HepG2 (cell line): Measurements from ENCODE around the gene COMT. TPM values are rescaled to one million over a fixed set of nuclear protein-coding genes. Genes with fewer than 3 reads are reported as not detected.

Experiments
- CCDC6 ChIP-seq: sonication (generic); formaldehyde crosslinking; IDR thresholded peaks from 2 replicates; pipeline ENCODE4 v1.8.1; 2022; ENCODE audit warnings: mild to moderate bottlenecking, missing genetic modification reagents, moderate library complexity
- EHMT2 ChIP-seq: fragments of 200-600 bp; sonication (generic); IDR thresholded peaks from 2 replicates; pipeline ENCODE4 v1.7.0; 2017; ENCODE audit warnings: antibody characterized with exemption, low read depth, low read length, borderline replicate concordance
- FOXM1 ChIP-seq: sonication (generic); formaldehyde crosslinking; IDR thresholded peaks from 2 replicates; pipeline ENCODE4 v1.5.0; 2020; ENCODE audit warnings: missing genetic modification reagents
- MAFG ChIP-seq: sonication (generic); formaldehyde crosslinking; IDR thresholded peaks from 2 replicates; pipeline ENCODE4 v1.5.1; 2020; ENCODE audit warnings: mild to moderate bottlenecking, missing genetic modification reagents
- POGZ ChIP-seq: sonication (generic); formaldehyde crosslinking; IDR thresholded peaks from 2 replicates; pipeline ENCODE4 v1.4.0; 2020; ENCODE audit warnings: mild to moderate bottlenecking, missing genetic modification reagents
- RBM22 ChIP-seq: fragments of 200-400 bp; formaldehyde crosslinking; optimal IDR thresholded peaks from 2 replicates; pipeline ENCODE3; 2017; ENCODE audit warnings: mild to moderate bottlenecking, low read length, moderate library complexity
- SMAD9 ChIP-seq: sonication (generic); formaldehyde crosslinking; IDR thresholded peaks from 2 replicates; pipeline ENCODE4 v1.5.1; 2020; ENCODE audit warnings: mild to moderate bottlenecking, missing genetic modification reagents
- SMARCC2 ChIP-seq: fragments of 450-650 bp; IDR thresholded peaks from 2 replicates; pipeline ENCODE4 v1.6.1; 2017; ENCODE audit warnings: antibody characterized with exemption, mild to moderate bottlenecking
- XBP1 ChIP-seq: sonication (generic); formaldehyde crosslinking; IDR thresholded peaks from 2 replicates; pipeline ENCODE4 v1.5.0; 2020; ENCODE audit warnings: missing genetic modification reagents
- ZBTB21 ChIP-seq: sonication (generic); formaldehyde crosslinking; IDR thresholded peaks from 2 replicates; pipeline ENCODE4 v1.4.0; 2020; ENCODE audit warnings: missing genetic modification reagents
- ZBTB7B ChIP-seq: sonication (generic); formaldehyde crosslinking; IDR thresholded peaks from 2 replicates; pipeline ENCODE4 v1.4.0; 2020; ENCODE audit warnings: missing genetic modification reagents
- ZNF235 ChIP-seq: sonication (generic); formaldehyde crosslinking; IDR thresholded peaks from 2 replicates; pipeline ENCODE4 v1.8.1; 2023; ENCODE audit warnings: mild to moderate bottlenecking, missing genetic modification reagents, borderline replicate concordance
- ZNF619 ChIP-seq: sonication (generic); formaldehyde crosslinking; IDR thresholded peaks from 2 replicates; pipeline ENCODE4 v1.4.0; 2020; ENCODE audit warnings: mild to moderate bottlenecking, missing genetic modification reagents
- ZNF75D ChIP-seq: sonication (generic); formaldehyde crosslinking; IDR thresholded peaks from 2 replicates; pipeline ENCODE4 v1.8.1; 2023; ENCODE audit warnings: missing genetic modification reagents, mild to moderate bottlenecking, borderline replicate concordance
- ZSCAN21 ChIP-seq: sonication (generic); formaldehyde crosslinking; IDR thresholded peaks from 2 replicates; pipeline ENCODE4 v1.8.0; 2022; ENCODE audit warnings: mild to moderate bottlenecking, missing genetic modification reagents, moderate library complexity, borderline replicate concordance
- polyA plus RNA-seq, 8 experiments: library from polyadenylated mRNA; depleted of rRNA in 3 of 8; stranded (reverse) in 7 of 8; unstranded in 1 of 8; fragments of >200 nt; fragmentation: Illumina TruSeq in 4 of 8; extraction: Trizol in 4 of 8; gene quantifications; 2 replicates each; pipeline versions ENCODE4 v1.2.1 to v1.2.3, GENCODE V29; 2011 to 2016; ENCODE audit warnings: low read depth in 4 of 8, missing spikeins in 1 of 8, mixed read lengths in 1 of 8; ENCODE audit not compliant: insufficient read depth in 1 of 8
- total RNA-seq, 5 experiments: library from RNA; depleted of rRNA; stranded (reverse); fragments of >200 nt; fragmentation: Illumina TruSeq; extraction: Trizol; gene quantifications; 2 replicates each; pipeline ENCODE4 v1.2.3, GENCODE V29; 2016; ENCODE audit warnings: low read depth in 1 of 5
- TF ChIP-seq, protein P1 (sequence below): sonication (generic); formaldehyde crosslinking; IDR thresholded peaks from 2 replicates; pipeline ENCODE4 v1.8.0; 2022; ENCODE audit warnings: missing genetic modification reagents, mild to moderate bottlenecking, borderline replicate concordance
- TF ChIP-seq, protein P2 (sequence below): sonication (generic); formaldehyde crosslinking; IDR thresholded peaks from 2 replicates; pipeline ENCODE4 v1.4.0; 2020; ENCODE audit warnings: mild to moderate bottlenecking, missing genetic modification reagents, borderline replicate concordance
- TF ChIP-seq, protein P3 (sequence below): sonication (generic); formaldehyde crosslinking; IDR thresholded peaks from 2 replicates; pipeline ENCODE4 v1.8.0; 2022; ENCODE audit warnings: low read depth, missing genetic modification reagents
- TF ChIP-seq, protein P4 (sequence below): sonication (generic); formaldehyde crosslinking; IDR thresholded peaks from 2 replicates; pipeline ENCODE4 v1.8.1; 2023; ENCODE audit warnings: mild to moderate bottlenecking, moderate library complexity, missing genetic modification reagents
- TF ChIP-seq, protein P5 (sequence below): sonication (generic); formaldehyde crosslinking; IDR thresholded peaks from 2 replicates; pipeline ENCODE4 v1.4.0; 2020; ENCODE audit warnings: missing genetic modification reagents

Gene COMT
- total and polyA plus RNA-seq, 2 of the 13 experiments (the other 11 are each of a cell fraction or from before 2014, with no cell fraction given), result 156 to 162 TPM

DNA sequence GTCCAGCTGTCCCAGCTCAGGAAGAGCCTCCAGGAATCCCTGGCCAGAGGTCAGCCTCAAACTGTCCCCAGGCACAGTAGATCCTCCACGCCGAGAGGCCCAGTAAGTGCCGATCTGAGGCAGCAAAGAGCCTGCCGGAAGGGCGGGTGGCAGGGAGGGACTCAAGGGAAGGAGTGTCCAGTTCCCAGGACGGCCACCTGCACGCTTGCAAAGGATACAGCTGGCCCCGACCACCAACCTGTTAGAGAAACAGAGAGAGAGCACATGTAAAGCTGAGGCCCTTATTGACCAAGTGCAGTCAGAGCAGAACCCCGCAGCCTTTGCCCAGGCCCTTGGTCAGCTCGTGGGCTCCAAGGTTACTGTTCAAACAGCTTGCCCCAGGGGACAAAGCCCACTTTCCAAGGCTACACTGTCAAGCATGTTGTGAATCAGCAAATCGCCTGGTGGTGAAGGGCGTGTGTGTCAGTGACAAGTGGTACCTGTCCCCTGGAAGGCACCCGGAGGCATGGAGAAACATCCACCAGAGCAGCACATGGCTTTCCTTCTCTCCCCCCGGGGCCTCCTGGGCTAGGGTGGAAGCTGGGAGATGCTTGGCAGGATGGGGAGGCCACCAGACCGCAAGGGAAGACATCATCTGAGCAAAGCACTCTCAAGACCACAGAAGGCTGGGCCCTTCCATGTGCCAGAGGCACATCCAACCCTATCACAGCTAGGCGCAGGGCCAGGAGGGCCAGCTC, 42.6 kb upstream of the COMT start (continued):
- TF ChIP-seq, protein P1, sequence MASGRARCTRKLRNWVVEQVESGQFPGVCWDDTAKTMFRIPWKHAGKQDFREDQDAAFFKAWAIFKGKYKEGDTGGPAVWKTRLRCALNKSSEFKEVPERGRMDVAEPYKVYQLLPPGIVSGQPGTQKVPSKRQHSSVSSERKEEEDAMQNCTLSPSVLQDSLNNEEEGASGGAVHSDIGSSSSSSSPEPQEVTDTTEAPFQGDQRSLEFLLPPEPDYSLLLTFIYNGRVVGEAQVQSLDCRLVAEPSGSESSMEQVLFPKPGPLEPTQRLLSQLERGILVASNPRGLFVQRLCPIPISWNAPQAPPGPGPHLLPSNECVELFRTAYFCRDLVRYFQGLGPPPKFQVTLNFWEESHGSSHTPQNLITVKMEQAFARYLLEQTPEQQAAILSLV (CRISPR knock-in tag), result no peak
- TF ChIP-seq EHMT2, result no peak
- TF ChIP-seq, protein P2, sequence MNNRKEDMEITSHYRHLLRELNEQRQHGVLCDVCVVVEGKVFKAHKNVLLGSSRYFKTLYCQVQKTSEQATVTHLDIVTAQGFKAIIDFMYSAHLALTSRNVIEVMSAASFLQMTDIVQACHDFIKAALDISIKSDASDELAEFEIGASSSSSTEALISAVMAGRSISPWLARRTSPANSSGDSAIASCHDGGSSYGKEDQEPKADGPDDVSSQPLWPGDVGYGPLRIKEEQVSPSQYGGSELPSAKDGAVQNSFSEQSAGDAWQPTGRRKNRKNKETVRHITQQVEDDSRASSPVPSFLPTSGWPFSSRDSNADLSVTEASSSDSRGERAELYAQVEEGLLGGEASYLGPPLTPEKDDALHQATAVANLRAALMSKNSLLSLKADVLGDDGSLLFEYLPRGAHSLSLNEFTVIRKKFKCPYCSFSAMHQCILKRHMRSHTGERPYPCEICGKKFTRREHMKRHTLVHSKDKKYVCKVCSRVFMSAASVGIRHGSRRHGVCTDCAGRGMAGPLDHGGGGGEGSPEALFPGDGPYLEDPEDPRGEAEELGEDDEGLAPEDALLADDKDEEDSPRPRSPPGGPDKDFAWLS (CRISPR knock-in tag), result no peak
- TF ChIP-seq CCDC6 (CRISPR knock-in tag), result no peak
- TF ChIP-seq, protein P3, sequence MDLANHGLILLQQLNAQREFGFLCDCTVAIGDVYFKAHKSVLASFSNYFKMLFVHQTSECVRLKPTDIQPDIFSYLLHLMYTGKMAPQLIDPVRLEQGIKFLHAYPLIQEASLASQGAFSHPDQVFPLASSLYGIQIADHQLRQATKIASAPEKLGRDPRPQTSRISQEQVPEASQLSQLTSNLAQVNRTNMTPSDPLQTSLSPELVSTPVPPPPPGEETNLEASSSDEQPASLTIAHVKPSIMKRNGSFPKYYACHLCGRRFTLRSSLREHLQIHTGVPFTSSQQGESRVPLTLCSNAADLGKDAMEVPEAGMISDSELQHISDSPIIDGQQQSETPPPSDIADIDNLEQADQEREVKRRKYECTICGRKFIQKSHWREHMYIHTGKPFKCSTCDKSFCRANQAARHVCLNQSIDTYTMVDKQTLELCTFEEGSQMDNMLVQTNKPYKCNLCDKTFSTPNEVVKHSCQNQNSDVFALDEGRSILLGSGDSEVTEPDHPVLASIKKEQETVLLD (CRISPR knock-in tag), result no peak
- no peak for TF ChIP-seq XBP1 (CRISPR knock-in tag)
- peak; percentile 90 for TF ChIP-seq ZBTB7B
- TF ChIP-seq POGZ (CRISPR knock-in tag), result peak; percentile 43; the same call in 1 of the 2 replicates
- TF ChIP-seq MAFG (CRISPR knock-in tag), result peak; percentile 55; the same call in 1 of the 2 replicates
- TF ChIP-seq, protein P4, sequence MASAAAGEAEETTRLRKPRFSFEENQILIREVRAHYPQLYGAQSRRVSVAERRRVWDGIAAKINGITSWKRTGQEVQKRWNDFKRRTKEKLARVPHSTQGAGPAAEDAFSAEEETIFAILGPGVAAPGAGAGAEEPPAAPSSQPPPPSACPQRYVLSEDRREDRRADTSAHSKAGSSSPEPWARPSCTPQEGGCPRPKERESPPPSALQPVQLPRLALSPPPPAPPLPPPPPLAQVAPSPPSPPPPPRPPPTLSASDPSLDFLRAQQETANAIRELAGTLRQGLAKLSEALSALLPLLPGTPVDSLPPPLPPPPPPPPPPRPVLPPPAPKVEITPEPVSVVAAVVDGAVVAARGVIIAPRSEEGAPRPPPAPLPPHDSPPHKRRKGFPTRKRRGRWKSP (CRISPR knock-in tag), result no peak; the same call in 1 of the 2 replicates
- TF ChIP-seq ZBTB21 (CRISPR knock-in tag), result no peak
- TF ChIP-seq RBM22, result no peak
- TF ChIP-seq SMARCC2, result no peak
- TF ChIP-seq ZSCAN21 (CRISPR knock-in tag), result peak; percentile 67; the same call in 1 of the 2 replicates
- no peak for TF ChIP-seq ZNF75D (CRISPR knock-in tag)
- TF ChIP-seq ZNF235 (CRISPR knock-in tag), result no peak
- TF ChIP-seq ZNF619, result no peak
- TF ChIP-seq, protein P5, sequence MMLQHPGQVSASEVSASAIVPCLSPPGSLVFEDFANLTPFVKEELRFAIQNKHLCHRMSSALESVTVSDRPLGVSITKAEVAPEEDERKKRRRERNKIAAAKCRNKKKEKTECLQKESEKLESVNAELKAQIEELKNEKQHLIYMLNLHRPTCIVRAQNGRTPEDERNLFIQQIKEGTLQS (CRISPR knock-in tag), result no peak
- TF ChIP-seq FOXM1 (CRISPR knock-in tag), result no peak
- TF ChIP-seq SMAD9, result no peak
